H1 (cell line): Measurements from ENCODE around the gene SOAT2. TPM values are rescaled to one million over a fixed set of nuclear protein-coding genes. Genes with fewer than 3 reads are reported as not detected.

Experiments used
- microRNA-seq, 2 experiments: library from miRNA; unstranded; fragments of <30 nt; microRNA quantifications; one replicate each; pipeline versions ENCODE4 to v1.2.0, GENCODE V29; 2016 to 2020; ENCODE audit warnings: borderline microRNAs expressed in 2 of 2, borderline number of aligned reads in 2 of 2, borderline replicate concordance in 1 of 2
- polyA plus RNA-seq, 7 experiments: library from polyadenylated mRNA; depleted of rRNA in 3 of 7; stranded (reverse) in 5 of 7; unstranded in 2 of 7; fragments of >200 nt in 5 of 7; fragments of 200-250 nt in 2 of 7; gene quantifications; 1 replicate in 5 of 7; 2 replicates in 1 of 7; 4 replicates in 1 of 7; pipeline versions ENCODE4 v1.2.1 to v1.2.3, GENCODE V29; 2011 to 2013; ENCODE audit warnings: missing spikeins in 2 of 7, mixed read lengths in 2 of 7
- small RNA-seq: library from polyadenylated mRNA; stranded (forward); fragments of <200 nt; extraction: miRNeasy Mini kit (QIAGEN cat#:217004); gene quantifications from one replicate; pipeline ENCODE3, GENCODE V24; 2013; ENCODE audit not compliant: insufficient read depth
- total RNA-seq: library from RNA; stranded (reverse); fragmentation: NEBNext Ultra II Directional; extraction: Animal tissue kit (Norgen Biotek cat#: 25700); gene quantifications from 2 replicates; pipeline ENCODE4 v1.2.1, GENCODE V29; 2021

Gene SOAT2
- total and polyA plus RNA-seq, 2 of the 8 experiments (the other 6 are each of a cell fraction or from before 2014, with no cell fraction given) = 0.08 TPM; not detected in 1

Small RNAs within 50 kb of the gene (microRNA-seq; reads per million reads assigned to microRNA genes)
- gene MIR6757 = 0 reads per million in 2 experiments

Small RNAs within 50 kb of the gene (small RNA-seq; reads per million reads assigned to genes)
- not detected for gene HIGD1AP1
- not detected for gene MIR6757
- gene RNU6-333P = not detected

Other genes starting within 250 kb of the SOAT2 start
- gene KRT8, start 198.4 kb upstream of the SOAT2 start, total RNA-seq = 283 and 290 TPM in 2 replicates
- 280 and 311 TPM in 2 replicates for gene KRT8, start 198.4 kb upstream of the SOAT2 start, polyA plus RNA-seq (2011; rRNA removed)
- gene KRT18, start 154.4 kb upstream of the SOAT2 start, total RNA-seq = 375 and 391 TPM in 2 replicates
- 236 and 263 TPM in 2 replicates for gene KRT18, start 154.4 kb upstream of the SOAT2 start, polyA plus RNA-seq (2011; rRNA removed)
- gene EIF4B, start 97.0 kb upstream of the SOAT2 start, total RNA-seq = 811 and 816 TPM in 2 replicates
- gene EIF4B, start 97.0 kb upstream of the SOAT2 start, polyA plus RNA-seq (2011; rRNA removed) = 269 and 307 TPM in 2 replicates
- 4.7 and 5.8 TPM in 2 replicates for gene TNS2, start 53.4 kb upstream of the SOAT2 start, total RNA-seq
- 2.8 and 5.0 TPM in 2 replicates for gene TNS2, start 53.4 kb upstream of the SOAT2 start, polyA plus RNA-seq (2011; rRNA removed)
- 6.6 and 6.8 TPM in 2 replicates for gene SPRYD3, start 24.1 kb upstream of the SOAT2 start, total RNA-seq
- 8.0 and 10.4 TPM in 2 replicates for gene SPRYD3, start 24.1 kb upstream of the SOAT2 start, polyA plus RNA-seq (2011; rRNA removed)
- 13.7 and 16.4 TPM in 2 replicates for gene IGFBP6, start 5.8 kb upstream of the SOAT2 start, total RNA-seq
- 14.7 and 25.3 TPM in 2 replicates for gene IGFBP6, start 5.8 kb upstream of the SOAT2 start, polyA plus RNA-seq (2011; rRNA removed)
- gene ZNF740, start 77.2 kb downstream of the SOAT2 start, total RNA-seq = 35.6 and 40.0 TPM in 2 replicates
- gene ZNF740, start 77.2 kb downstream of the SOAT2 start, polyA plus RNA-seq (2011; rRNA removed) = 7.6 and 8.2 TPM in 2 replicates
- gene CSAD, start 77.4 kb downstream of the SOAT2 start, total RNA-seq = 8.8 and 10.0 TPM in 2 replicates
- 11.3 and 15.4 TPM in 2 replicates for gene CSAD, start 77.4 kb downstream of the SOAT2 start, polyA plus RNA-seq (2011; rRNA removed)
- gene ITGB7, start 103.8 kb downstream of the SOAT2 start, total RNA-seq = 0.54 and 1.2 TPM in 2 replicates
- gene ITGB7, start 103.8 kb downstream of the SOAT2 start, polyA plus RNA-seq (2011; rRNA removed) = 0.25 and 0.35 TPM in 2 replicates
- gene RARG, start 128.7 kb downstream of the SOAT2 start, total RNA-seq = 68.6 and 68.9 TPM in 2 replicates
- 68.6 and 84.2 TPM in 2 replicates for gene RARG, start 128.7 kb downstream of the SOAT2 start, polyA plus RNA-seq (2011; rRNA removed)
- 47.0 and 52.7 TPM in 2 replicates for gene ESPL1, start 164.8 kb downstream of the SOAT2 start, total RNA-seq
- 31.8 and 49.6 TPM in 2 replicates for gene ESPL1, start 164.8 kb downstream of the SOAT2 start, polyA plus RNA-seq (2011; rRNA removed)
- 265 and 290 TPM in 2 replicates for gene PFDN5, start 192.1 kb downstream of the SOAT2 start, total RNA-seq
- gene PFDN5, start 192.1 kb downstream of the SOAT2 start, polyA plus RNA-seq (2011; rRNA removed) = 339 and 630 TPM in 2 replicates
- 77.1 and 83.3 TPM in 2 replicates for gene MYG1, start 196.2 kb downstream of the SOAT2 start, total RNA-seq
- gene MYG1, start 196.2 kb downstream of the SOAT2 start, polyA plus RNA-seq (2011; rRNA removed) = 104 and 117 TPM in 2 replicates
- 66.1 and 68.2 TPM in 2 replicates for gene AAAS, start 218.1 kb downstream of the SOAT2 start, total RNA-seq
- gene AAAS, start 218.1 kb downstream of the SOAT2 start, polyA plus RNA-seq (2011; rRNA removed) = 97.6 and 126 TPM in 2 replicates
- 0.13 TPM in 1 of 2 replicates, not detected in the other for gene SP7, start 232.9 kb downstream of the SOAT2 start, total RNA-seq
- gene SP7, start 232.9 kb downstream of the SOAT2 start, polyA plus RNA-seq (2011; rRNA removed) = 0.12 and 0.27 TPM in 2 replicates